ENCODE measurements around the gene SVOP. TPM values are rescaled to one million over a fixed set of nuclear protein-coding genes. Genes with fewer than 3 reads are reported as not detected.

SVOP gene
- total RNA-seq, 3 donors from 2014 or later (not counting 1 experiment from before 2014, with no cell fraction given), result not detected

DNA sequence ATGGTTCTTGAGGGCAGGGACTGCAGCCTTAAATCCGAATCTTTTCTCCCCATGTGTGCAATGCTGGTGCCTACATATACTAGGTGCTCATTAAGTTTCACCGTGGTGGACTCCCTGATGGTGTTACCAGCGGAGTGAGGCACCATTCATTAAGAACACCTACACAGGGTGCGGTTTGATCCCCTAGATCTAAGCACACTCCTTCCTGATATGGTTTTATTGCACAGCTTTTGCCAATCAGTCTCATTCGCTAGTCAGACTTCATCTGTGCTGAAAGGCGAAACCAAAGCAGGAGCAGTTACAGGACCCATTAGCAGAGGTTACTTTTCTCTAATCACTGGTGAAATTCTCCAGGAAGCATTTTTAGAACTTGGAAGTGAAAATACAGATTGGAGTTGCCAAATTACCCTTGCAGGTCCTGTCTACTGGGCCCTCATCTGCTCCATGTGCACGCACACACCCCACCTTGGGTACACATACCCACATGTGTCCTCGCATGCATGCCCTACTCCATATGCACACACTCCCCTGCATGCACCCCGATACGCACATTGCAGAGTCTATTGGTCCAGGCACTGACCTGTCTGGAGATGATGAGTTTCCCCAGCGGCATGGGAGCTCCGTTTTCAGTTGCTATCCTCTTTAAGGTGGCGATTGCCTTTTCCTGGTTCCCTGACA, 82.5 kb downstream of the SVOP start:
- no peaks in the 10 kb centered on the region for H3K36me3 ChIP-seq (ENCODE audit: control insufficient read depth, insufficient read depth, low read length)
- Mint-ChIP-seq H3K4me1 (no peaks in the 10 kb centered on the region), H3K36me3 (no peaks in the 10 kb centered on the region), H3K4me3 (no peak overlapping the region), H3K9me3 (no peaks in the 10 kb centered on the region), H3K27ac (no peak overlapping the region), H3K27me3 (ENCODE audit: low read depth in 2 of 2) (peaks cover 0 to 3% of the 10 kb centered on the region in 2 donors)
- TF ChIP-seq, protein P1, sequence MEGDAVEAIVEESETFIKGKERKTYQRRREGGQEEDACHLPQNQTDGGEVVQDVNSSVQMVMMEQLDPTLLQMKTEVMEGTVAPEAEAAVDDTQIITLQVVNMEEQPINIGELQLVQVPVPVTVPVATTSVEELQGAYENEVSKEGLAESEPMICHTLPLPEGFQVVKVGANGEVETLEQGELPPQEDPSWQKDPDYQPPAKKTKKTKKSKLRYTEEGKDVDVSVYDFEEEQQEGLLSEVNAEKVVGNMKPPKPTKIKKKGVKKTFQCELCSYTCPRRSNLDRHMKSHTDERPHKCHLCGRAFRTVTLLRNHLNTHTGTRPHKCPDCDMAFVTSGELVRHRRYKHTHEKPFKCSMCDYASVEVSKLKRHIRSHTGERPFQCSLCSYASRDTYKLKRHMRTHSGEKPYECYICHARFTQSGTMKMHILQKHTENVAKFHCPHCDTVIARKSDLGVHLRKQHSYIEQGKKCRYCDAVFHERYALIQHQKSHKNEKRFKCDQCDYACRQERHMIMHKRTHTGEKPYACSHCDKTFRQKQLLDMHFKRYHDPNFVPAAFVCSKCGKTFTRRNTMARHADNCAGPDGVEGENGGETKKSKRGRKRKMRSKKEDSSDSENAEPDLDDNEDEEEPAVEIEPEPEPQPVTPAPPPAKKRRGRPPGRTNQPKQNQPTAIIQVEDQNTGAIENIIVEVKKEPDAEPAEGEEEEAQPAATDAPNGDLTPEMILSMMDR (IDR thresholded peaks at IDR 0.05), result no peak
- no peaks in the 10 kb centered on the region for H3K27me3 ChIP-seq (ENCODE audit: control insufficient read depth, insufficient read depth, low read length)
- H3K4me1 ChIP-seq (ENCODE audit: control insufficient read depth, insufficient read depth, low read length), result no peaks in the 10 kb centered on the region
- no peak overlapping the region for H3K4me3 ChIP-seq (ENCODE audit: low read length)
- no peak for DNase-seq
- H3K27ac ChIP-seq (ENCODE audit: low read length), result no peak overlapping the region
- no peaks in the 10 kb centered on the region for H3K9me3 ChIP-seq (ENCODE audit: control insufficient read depth, insufficient read depth, low read length)
- no peak for ATAC-seq
- 93% methylated on average over 13 of the region's 13 CpGs for WGBS (ENCODE audit: insufficient coverage)
- intact Hi-C loops (cut with micrococcal nuclease), result no loop called here

DNA sequence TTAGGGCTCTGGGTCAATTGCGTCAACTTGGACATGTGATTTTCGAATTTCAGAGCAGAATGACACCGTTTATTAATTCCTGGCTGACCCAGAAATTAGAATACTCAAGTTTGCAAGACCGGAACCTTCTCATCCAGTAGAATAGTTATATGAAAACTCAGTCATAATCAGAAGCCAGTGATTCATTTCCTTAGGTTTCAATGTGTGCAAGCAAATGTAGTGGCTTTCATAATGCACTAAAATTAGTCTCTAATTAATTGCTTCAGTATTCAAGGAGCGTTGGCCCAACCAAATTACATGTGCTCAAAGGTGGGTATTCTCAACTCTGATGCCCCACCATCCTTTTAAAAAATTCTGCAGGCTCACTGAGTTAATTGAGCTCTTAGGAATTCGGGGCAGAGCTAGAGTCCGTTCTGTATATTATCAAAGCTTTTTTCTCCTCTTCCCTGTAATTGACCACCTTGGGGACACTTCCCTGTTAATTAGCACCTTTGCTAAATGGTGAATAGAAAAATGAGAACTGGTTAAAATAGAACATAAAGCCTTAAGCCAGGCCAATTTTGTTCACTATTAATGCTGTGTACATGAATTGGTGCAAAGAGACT, 85.6 kb downstream of the SVOP start:
- no peak overlapping the region for H3K27ac Mint-ChIP-seq
- intact Hi-C loops (cut with micrococcal nuclease), result no loop called here
- 81% methylated on average over 7 of the region's 7 CpGs for WGBS (ENCODE audit: insufficient coverage)
- H3K27me3 Mint-ChIP-seq (ENCODE audit: low read depth in 2 of 2), result peaks cover 0 to 6% of the 10 kb centered on the region in 2 donors
- no peaks in the 10 kb centered on the region for H3K36me3 Mint-ChIP-seq
- TF ChIP-seq, protein P1 (IDR thresholded peaks at IDR 0.05), result no peak
- DNase-seq (no peak), ATAC-seq (no peak)
- H3K9me3 Mint-ChIP-seq, result no peaks in the 10 kb centered on the region
- H3K4me1 ChIP-seq (ENCODE audit: control insufficient read depth, insufficient read depth, low read length), result no peaks in the 10 kb centered on the region
- H3K4me3 ChIP-seq (ENCODE audit: low read length), result no peak overlapping the region
- H3K9me3 ChIP-seq (ENCODE audit: control insufficient read depth, insufficient read depth, low read length), result no peaks in the 10 kb centered on the region
- H3K4me1 Mint-ChIP-seq, result no peaks in the 10 kb centered on the region
- no peaks in the 10 kb centered on the region for H3K36me3 ChIP-seq (ENCODE audit: control insufficient read depth, insufficient read depth, low read length)
- H3K27ac ChIP-seq (ENCODE audit: low read length), result no peak overlapping the region
- no peak overlapping the region for H3K4me3 Mint-ChIP-seq
- H3K27me3 ChIP-seq (ENCODE audit: control insufficient read depth, insufficient read depth, low read length), result no peaks in the 10 kb centered on the region

DNA sequence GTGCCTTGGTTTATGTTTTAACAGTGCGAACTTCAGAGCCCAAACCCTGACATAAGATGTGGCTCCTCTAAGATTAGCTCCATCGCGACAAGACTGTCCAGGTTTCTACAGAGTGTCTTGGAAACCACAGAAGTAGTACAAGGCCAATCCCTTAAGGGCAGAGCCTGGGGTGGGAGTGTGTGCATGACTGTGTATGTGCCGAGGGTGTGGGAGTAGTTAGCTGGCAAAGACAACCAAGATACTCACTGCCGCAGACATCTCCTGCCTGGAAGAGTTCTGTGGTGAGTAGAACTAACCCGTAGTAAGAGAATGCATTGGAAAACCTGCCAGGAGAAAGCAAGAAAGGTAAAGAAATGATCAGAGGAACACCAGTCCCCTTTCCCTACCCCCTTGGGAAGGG, 86.9 kb downstream of the SVOP start:
- Mint-ChIP-seq H3K27ac (no peak overlapping the region), H3K36me3 (no peaks in the 10 kb centered on the region), H3K4me3 (no peak overlapping the region), H3K9me3 (no peaks in the 10 kb centered on the region), H3K4me1 (no peaks in the 10 kb centered on the region), H3K27me3 (ENCODE audit: low read depth in 2 of 2) (peaks cover 0 to 6% of the 10 kb centered on the region in 2 donors)
- no peak for DNase-seq
- Histone ChIP-seq H3K27me3 (ENCODE audit: control insufficient read depth, insufficient read depth, low read length) (no peaks in the 10 kb centered on the region), H3K36me3 (ENCODE audit: control insufficient read depth, insufficient read depth, low read length) (no peaks in the 10 kb centered on the region), H3K4me3 (ENCODE audit: low read length) (no peak overlapping the region), H3K27ac (ENCODE audit: low read length) (no peak overlapping the region), H3K4me1 (ENCODE audit: control insufficient read depth, insufficient read depth, low read length) (no peaks in the 10 kb centered on the region), H3K9me3 (ENCODE audit: control insufficient read depth, insufficient read depth, low read length) (no peaks in the 10 kb centered on the region)
- intact Hi-C loops (cut with micrococcal nuclease), result no loop called here
- no peak for ATAC-seq
- 81% methylated on average over 6 of the region's 6 CpGs for WGBS (ENCODE audit: insufficient coverage)
- TF ChIP-seq, protein P1 (IDR thresholded peaks at IDR 0.05), result no peak

Data from natural killer cell (primary cell).